ENCODE results near the gene ITGA11.

DNA sequence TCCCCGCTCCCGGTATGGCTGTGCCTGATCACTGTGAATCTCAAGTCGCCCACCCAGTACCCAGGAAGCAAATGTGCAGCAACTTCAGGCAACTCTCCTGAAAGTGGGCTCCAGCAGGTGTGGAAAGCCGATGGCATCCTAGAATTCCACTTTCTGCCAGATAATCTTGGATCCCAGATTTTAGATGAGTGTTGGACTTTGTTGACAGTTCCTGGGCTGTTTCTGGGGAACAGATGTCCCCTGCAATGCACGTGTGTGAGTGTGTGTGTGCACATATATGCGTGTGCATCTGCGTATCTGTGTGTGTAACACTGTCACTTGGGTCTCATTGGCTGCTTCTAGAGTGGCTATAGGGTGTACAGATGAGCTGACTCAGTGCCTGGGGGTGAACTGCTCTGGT, 95.4 kb downstream of the ITGA11 start:
- TF ChIP-seq, protein P1, sequence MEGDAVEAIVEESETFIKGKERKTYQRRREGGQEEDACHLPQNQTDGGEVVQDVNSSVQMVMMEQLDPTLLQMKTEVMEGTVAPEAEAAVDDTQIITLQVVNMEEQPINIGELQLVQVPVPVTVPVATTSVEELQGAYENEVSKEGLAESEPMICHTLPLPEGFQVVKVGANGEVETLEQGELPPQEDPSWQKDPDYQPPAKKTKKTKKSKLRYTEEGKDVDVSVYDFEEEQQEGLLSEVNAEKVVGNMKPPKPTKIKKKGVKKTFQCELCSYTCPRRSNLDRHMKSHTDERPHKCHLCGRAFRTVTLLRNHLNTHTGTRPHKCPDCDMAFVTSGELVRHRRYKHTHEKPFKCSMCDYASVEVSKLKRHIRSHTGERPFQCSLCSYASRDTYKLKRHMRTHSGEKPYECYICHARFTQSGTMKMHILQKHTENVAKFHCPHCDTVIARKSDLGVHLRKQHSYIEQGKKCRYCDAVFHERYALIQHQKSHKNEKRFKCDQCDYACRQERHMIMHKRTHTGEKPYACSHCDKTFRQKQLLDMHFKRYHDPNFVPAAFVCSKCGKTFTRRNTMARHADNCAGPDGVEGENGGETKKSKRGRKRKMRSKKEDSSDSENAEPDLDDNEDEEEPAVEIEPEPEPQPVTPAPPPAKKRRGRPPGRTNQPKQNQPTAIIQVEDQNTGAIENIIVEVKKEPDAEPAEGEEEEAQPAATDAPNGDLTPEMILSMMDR (conservative IDR thresholded peaks at IDR 0.05; ENCODE audit: low read length) = no peak
- TF ChIP-seq EZH2phosphoT487 (IDR thresholded peaks at IDR 0.05; ENCODE audit: borderline replicate concordance, low read depth, low read length) = no peak
